A549 (cell line): Measurements from ENCODE around the gene ADAMTS2. TPM values are rescaled to one million over a fixed set of nuclear protein-coding genes. Genes with fewer than 3 reads are reported as not detected.

ENCODE experiments used
- ATAC-seq, 2 experiments: fragments of 200-7000 bp in 1 of 2; fragments of >200 bp in 1 of 2; cut with Nextera tagmentation in 1 of 2; cut with Tn5 transposase in 1 of 2; 3 replicates each; pipeline versions ENCODE4 v1.8.0 to v1.9.1; 2018 to 2020; ENCODE audit warnings: mild to moderate bottlenecking in 1 of 2, moderate library complexity in 1 of 2
- CTCF ChIA-PET: fragments of 300-600 bp; sonication (Branson Sonifier 250); formaldehyde crosslinking; extraction: SDS; loops from one replicate; lab custom pipeline; 2021; ENCODE audit warnings: antibody characterized with exemption, inconsistent platforms; lab: Yijun Ruan, JAX
- POLR2A ChIA-PET: fragments of 350-600 bp; formaldehyde crosslinking; extraction: SDS; loops from one replicate; lab custom pipeline; 2021; ENCODE audit warnings: antibody characterized with exemption, inconsistent platforms; lab: Yijun Ruan, JAX
- DNase-seq, 2 experiments: peaks; one replicate each; pipeline versions ENCODE4 v3.0.0 to v3.0.0-alpha.2; 2011 to 2016; ENCODE audit warnings: low read depth in 1 of 2, low spot score in 1 of 2
- FAIRE-seq: peaks from 2 replicates; lab custom pipeline; 2011; peaks lifted over from hg19 to GRCh38; lab: Jason Lieb, UNC
- H3K27ac ChIP-seq, 2 experiments: fragments of >200 bp; sonication (Bioruptor Twin); formaldehyde crosslinking; 3 replicates each; pipeline ENCODE4 v1.5.1; 2016 to 2017
- H3K4me1 ChIP-seq: fragments of >200 bp; sonication (Bioruptor Twin); formaldehyde crosslinking; 3 replicates; pipeline ENCODE4 v1.6.1; 2016
- H3K4me2 ChIP-seq: fragments of >200 bp; sonication (Bioruptor Twin); formaldehyde crosslinking; 3 replicates; pipeline ENCODE4 v1.6.1; 2016
- H3K4me3 ChIP-seq: fragments of >200 bp; sonication (Bioruptor Twin); formaldehyde crosslinking; 3 replicates; pipeline ENCODE4 v1.5.1; 2016
- H3K9me3 ChIP-seq: fragments of >200 bp; sonication (Bioruptor Twin); formaldehyde crosslinking; 3 replicates; pipeline ENCODE4 v1.6.1; 2016
- CBX2 ChIP-seq: fragments of 200-600 bp; sonication (generic); IDR thresholded peaks from 2 replicates; pipeline ENCODE4 v1.6.1; 2016; ENCODE audit warnings: low read depth, mild to moderate bottlenecking, borderline replicate concordance
- EHF ChIP-seq: fragments of 250-450 bp; sonication (Bioruptor Pico); IDR thresholded peaks from 2 replicates; pipeline ENCODE4 v1.5.0; 2020; ENCODE audit warnings: mild to moderate bottlenecking
- EP300 ChIP-seq, 2 experiments: fragments of >200 bp; sonication (Bioruptor Twin); formaldehyde crosslinking; IDR thresholded peaks; 2 replicates in 1 of 2; 3 replicates in 1 of 2; pipeline ENCODE4 v1.6.1; 2016 to 2017
- FOSL2 ChIP-seq, 2 experiments: fragments of 450-650 bp in 1 of 2; fragments of >200 bp in 1 of 2; sonication (Bioruptor Twin) in 1 of 2; formaldehyde crosslinking; IDR thresholded peaks; 2 replicates each; pipeline versions ENCODE4 v1.5.0 to v1.6.1; 2016 to 2020; ENCODE audit warnings: mild to moderate bottlenecking in 1 of 2, moderate library complexity in 1 of 2
- FOXS1 ChIP-seq: fragments of 250-450 bp; sonication (Bioruptor Pico); IDR thresholded peaks from 2 replicates; pipeline ENCODE4 v1.5.0; 2020; ENCODE audit warnings: mild to moderate bottlenecking, moderate library complexity
- HEYL ChIP-seq: fragments of 250-450 bp; sonication (Bioruptor Pico); IDR thresholded peaks from 2 replicates; pipeline ENCODE4 v1.8.0; 2021; ENCODE audit warnings: mild to moderate bottlenecking, moderate library complexity
- HOXB13 ChIP-seq: fragments of 250-450 bp; sonication (Bioruptor Pico); IDR thresholded peaks from 2 replicates; pipeline ENCODE4 v1.5.0; 2020; ENCODE audit warnings: low read depth, mild to moderate bottlenecking, moderate library complexity
- HOXB5 ChIP-seq: fragments of 250-450 bp; sonication (Bioruptor Pico); IDR thresholded peaks from 2 replicates; pipeline ENCODE4 v1.5.0; 2020; ENCODE audit warnings: mild to moderate bottlenecking, moderate library complexity
- PHF8 ChIP-seq: fragments of 200-600 bp; sonication (generic); IDR thresholded peaks from 2 replicates; pipeline ENCODE4 v1.6.1; 2016; ENCODE audit warnings: low read depth, mild to moderate bottlenecking, antibody characterized with exemption, moderate library complexity, borderline replicate concordance
- POLR2A ChIP-seq: IDR thresholded peaks from 2 replicates; pipeline ENCODE4 v1.6.1; 2012; ENCODE audit warnings: mild to moderate bottlenecking, low read length
- POLR2AphosphoS2 ChIP-seq: conservative IDR thresholded peaks from 2 replicates; pipeline ENCODE4 v1.6.1; 2012; ENCODE audit warnings: low read length, improper control_type of control experiment, inconsistent platforms
- REST ChIP-seq: fragments of 200-600 bp; sonication (generic); IDR thresholded peaks from 2 replicates; pipeline ENCODE4 v1.6.1; 2016; ENCODE audit warnings: antibody characterized with exemption, mild to moderate bottlenecking, moderate library complexity
- WGBS: methylation state at CpG from one replicate; pipeline ENCODE4 v1.1.6; 2017; ENCODE audit errors: missing lambda C conversion rate; 5-methylcytosine and 5-hydroxymethylcytosine counted together
- polyA plus RNA-seq, 4 experiments: library from polyadenylated mRNA; depleted of rRNA in 3 of 4; stranded (reverse); fragments of >200 nt; fragmentation: RNase III in 1 of 4; extraction: RNeasy Plus Mini Kit Qiagen cat#74134 plus additional on column Dnase treatment in 1 of 4; gene quantifications; 2 replicates in 3 of 4; 3 replicates in 1 of 4; pipeline ENCODE4 v1.2.3, GENCODE V29; 2011 to 2017
- TF ChIP-seq, protein P1 (sequence below): IDR thresholded peaks from 2 replicates; pipeline ENCODE4 v1.6.1; 2012
- TF ChIP-seq, protein P2 (sequence below): fragments of >200 bp; sonication (Bioruptor Twin); formaldehyde crosslinking; IDR thresholded peaks from 3 replicates; pipeline ENCODE4 v1.5.1; 2016
- TF ChIP-seq, protein P3 (sequence below): fragments of >200 bp; sonication (Bioruptor Twin); formaldehyde crosslinking; IDR thresholded peaks from 2 replicates; pipeline ENCODE4 v1.6.1; 2016
- TF ChIP-seq, protein P4 (sequence below): fragments of >200 bp; sonication (Bioruptor Twin); formaldehyde crosslinking; IDR thresholded peaks from 3 replicates; pipeline ENCODE4 v1.6.1; 2016

ADAMTS2 gene
- polyA plus RNA-seq, 2 of the 4 experiments (the other 2 are of a cell fraction) = not detected

DNA sequence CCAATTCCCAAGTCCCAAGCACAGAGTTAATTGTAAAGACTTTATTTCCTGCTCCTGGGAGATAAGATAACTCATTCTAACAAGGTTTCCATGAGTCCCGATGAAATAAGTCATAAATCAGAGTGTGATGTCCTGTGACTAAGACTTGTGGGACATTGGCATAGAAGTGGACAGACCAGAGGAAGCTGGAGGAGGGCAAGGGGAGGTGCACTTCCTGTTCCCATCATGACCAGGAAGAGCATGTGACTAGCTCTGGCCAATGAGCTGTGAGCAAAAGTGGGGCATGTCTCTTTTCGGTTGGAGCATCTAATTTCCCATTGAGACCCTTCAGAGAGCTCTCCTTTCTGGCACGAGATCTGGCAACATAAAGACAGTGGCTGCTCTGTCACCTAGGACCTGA lies 184.7 kb downstream of the ADAMTS2 start:
- CTCF ChIA-PET = no interaction called here
- 22% methylated on average over 3 of the region's 3 CpGs for WGBS
- FAIRE-seq (no peak), DNase-seq (no peak), ATAC-seq (no peak)
- Histone ChIP-seq H3K4me2 (no peak overlapping the region), H3K27ac (no peak overlapping the region), H3K9me3 (peaks cover 23% of the 10 kb centered on the region; the same call in 2 of the 3 replicates), H3K4me3 (no peak overlapping the region), H3K4me1 (no peaks in the 10 kb centered on the region)
- POLR2A ChIA-PET = no interaction called here
- TF ChIP-seq, protein P1, sequence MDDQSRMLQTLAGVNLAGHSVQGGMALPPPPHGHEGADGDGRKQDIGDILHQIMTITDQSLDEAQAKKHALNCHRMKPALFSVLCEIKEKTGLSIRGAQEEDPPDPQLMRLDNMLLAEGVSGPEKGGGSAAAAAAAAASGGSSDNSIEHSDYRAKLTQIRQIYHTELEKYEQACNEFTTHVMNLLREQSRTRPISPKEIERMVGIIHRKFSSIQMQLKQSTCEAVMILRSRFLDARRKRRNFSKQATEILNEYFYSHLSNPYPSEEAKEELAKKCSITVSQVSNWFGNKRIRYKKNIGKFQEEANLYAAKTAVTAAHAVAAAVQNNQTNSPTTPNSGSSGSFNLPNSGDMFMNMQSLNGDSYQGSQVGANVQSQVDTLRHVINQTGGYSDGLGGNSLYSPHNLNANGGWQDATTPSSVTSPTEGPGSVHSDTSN = no peak
- TF ChIP-seq, protein P2, sequence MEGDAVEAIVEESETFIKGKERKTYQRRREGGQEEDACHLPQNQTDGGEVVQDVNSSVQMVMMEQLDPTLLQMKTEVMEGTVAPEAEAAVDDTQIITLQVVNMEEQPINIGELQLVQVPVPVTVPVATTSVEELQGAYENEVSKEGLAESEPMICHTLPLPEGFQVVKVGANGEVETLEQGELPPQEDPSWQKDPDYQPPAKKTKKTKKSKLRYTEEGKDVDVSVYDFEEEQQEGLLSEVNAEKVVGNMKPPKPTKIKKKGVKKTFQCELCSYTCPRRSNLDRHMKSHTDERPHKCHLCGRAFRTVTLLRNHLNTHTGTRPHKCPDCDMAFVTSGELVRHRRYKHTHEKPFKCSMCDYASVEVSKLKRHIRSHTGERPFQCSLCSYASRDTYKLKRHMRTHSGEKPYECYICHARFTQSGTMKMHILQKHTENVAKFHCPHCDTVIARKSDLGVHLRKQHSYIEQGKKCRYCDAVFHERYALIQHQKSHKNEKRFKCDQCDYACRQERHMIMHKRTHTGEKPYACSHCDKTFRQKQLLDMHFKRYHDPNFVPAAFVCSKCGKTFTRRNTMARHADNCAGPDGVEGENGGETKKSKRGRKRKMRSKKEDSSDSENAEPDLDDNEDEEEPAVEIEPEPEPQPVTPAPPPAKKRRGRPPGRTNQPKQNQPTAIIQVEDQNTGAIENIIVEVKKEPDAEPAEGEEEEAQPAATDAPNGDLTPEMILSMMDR = no peak
- TF ChIP-seq FOSL2 (IDR thresholded peaks at IDR 0.05) = no peak
- TF ChIP-seq FOSL2 (CRISPR knock-in tag; IDR thresholded peaks at IDR 0.05) = no peak
- TF ChIP-seq, protein P3, sequence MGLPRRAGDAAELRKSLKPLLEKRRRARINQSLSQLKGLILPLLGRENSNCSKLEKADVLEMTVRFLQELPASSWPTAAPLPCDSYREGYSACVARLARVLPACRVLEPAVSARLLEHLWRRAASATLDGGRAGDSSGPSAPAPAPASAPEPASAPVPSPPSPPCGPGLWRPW = no peak

DNA sequence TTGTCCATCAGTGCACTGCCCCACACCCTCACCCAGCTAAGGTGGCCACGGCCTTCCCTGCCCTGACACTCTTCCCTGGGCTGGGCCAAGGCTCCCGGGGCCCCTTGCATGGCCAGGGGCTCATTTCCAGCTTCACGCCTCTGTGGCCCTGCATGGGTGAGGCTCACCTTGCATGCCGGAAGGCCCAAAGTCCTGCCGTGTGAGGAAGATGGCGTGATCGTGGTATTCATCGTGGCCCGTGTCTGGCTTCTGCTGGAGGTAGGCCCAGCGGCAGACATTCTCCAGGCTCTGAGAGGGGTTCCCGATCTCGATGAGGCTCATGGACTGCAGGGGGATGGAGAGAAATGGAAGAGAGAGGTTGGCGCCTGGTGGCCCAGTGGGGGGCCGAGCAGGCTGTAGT lies 186.7 kb downstream of the ADAMTS2 start:
- Histone ChIP-seq H3K27ac (no peak overlapping the region), H3K4me3 (no peak overlapping the region), H3K4me1 (no peaks in the 10 kb centered on the region), H3K9me3 (peaks cover 24% of the 10 kb centered on the region; the same call in 2 of the 3 replicates), H3K4me2 (no peak overlapping the region)
- ChIA-PET POLR2A (no interaction called here), CTCF (no interaction called here)
- no peak for TF ChIP-seq REST
- no peak for TF ChIP-seq FOXS1 (CRISPR knock-in tag)
- DNase-seq (no peak), FAIRE-seq (no peak), ATAC-seq (no peak)
- WGBS = 41% methylated on average over 12 of the region's 14 CpGs

GRCh38 chr5:179154991-179155955 lies 190.0 kb downstream of the ADAMTS2 start:
- CTCF ChIA-PET = interaction anchor here (0.6 kb wide), 1 partner anchor 425 kb away, joined by 3 read pairs; the partner anchor contains the start of gene ZNF354A
- TF ChIP-seq HOXB13 (CRISPR knock-in tag) (no peak), POLR2AphosphoS2 (no peak), POLR2A (no peak), HOXB5 (no peak), EHF (CRISPR knock-in tag) (no peak), EP300 (IDR thresholded peaks at IDR 0.05) (no peak), CBX2 (no peak), HEYL (CRISPR knock-in tag) (no peak), PHF8 (no peak)
- TF ChIP-seq, protein P4, sequence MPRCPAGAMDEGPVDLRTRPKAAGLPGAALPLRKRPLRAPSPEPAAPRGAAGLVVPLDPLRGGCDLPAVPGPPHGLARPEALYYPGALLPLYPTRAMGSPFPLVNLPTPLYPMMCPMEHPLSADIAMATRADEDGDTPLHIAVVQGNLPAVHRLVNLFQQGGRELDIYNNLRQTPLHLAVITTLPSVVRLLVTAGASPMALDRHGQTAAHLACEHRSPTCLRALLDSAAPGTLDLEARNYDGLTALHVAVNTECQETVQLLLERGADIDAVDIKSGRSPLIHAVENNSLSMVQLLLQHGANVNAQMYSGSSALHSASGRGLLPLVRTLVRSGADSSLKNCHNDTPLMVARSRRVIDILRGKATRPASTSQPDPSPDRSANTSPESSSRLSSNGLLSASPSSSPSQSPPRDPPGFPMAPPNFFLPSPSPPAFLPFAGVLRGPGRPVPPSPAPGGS = no peak
- TF ChIP-seq, all 56 proteins: peak for 0
- Histone ChIP-seq H3K4me1 (no peaks in the 10 kb centered on the region), H3K4me3 (no peak overlapping the region), H3K9me3 (peaks cover 17% of the 10 kb centered on the region; the same call in 1 of the 3 replicates), H3K27ac (no peak overlapping the region), H3K4me2 (no peak overlapping the region)
- FAIRE-seq = no peak
- ATAC-seq = no peak
- 40% methylated on average over 25 of the region's 27 CpGs for WGBS
- POLR2A ChIA-PET = no interaction called here
- DNase-seq = no peak
